HG02763 (cell line): ENCODE measurements around the gene KHDRBS2.

Experiments
- ATAC-seq: cut with Tn5 transposase; IDR thresholded peaks from one replicate; pipeline ENCODE4 v1.9.1; 2021; ENCODE audit warnings: mild to moderate bottlenecking, moderate library complexity; ENCODE audit not compliant: unreplicated experiment

KHDRBS2 gene

DNA sequence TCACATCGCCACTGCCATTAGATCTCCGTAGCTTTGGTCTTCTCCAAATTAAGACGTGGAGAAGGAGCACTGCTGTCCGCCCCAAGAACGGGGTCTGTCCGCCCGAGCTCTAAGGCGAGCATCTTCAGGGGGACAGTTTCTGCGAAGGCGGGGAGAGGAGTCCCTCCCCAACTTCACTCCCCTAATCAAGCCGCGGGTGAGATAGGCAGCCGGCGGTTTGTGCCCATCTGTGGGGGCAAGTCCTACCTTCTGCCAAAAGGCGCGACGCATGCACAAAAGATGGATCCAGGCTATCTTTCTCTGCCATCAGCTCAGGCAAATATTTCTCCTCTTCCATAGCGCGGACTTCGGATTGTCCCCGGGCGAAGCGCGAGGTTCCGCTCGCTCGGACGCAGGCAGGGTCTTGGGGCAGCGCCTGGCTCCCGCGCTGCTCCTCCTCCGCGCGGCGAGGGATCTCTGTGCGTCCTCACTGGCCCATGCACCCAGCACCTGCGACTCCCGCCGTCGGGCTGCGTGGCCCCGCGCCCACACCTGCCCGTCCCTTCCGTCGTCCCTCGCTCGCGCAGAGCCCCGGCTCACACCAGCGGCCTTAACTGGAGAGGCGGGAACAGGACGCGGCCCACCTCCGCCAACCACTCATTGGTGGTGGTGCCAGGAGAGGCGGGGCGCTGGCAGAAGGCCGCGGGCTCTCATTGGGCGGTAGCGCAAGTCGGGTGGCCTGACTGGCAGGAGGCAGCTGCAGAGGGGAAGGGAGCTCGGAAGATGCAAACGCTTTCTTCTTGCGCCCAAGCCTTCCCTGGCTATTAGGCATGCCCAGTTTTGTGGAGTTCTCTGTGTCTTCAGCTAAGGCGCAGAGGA, at the start of gene KHDRBS2:
Gene KHDRBS2, minus strand, starts transcription at position 614 of the 858 bp plus-strand sequence.
- ATAC-seq, result peak; percentile 100

DNA sequence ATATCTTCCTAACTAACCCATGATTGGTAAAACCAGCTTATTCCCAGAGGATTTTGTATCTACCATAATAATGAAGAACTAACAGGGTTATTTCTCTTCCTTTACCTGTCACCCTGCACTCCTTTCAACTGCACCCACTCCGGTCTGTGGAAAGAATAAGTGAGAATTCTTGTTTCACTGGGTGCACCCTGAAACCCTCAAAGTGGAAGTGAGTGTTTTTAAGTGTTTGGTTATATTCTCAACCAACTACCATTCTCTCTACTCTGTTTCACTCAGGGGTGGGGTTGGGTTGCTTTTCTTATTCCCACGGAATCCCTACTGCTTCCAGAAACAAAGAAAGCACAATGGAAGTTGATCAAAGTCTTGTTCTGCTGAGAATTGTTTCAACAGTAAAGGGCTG, 42.6 kb upstream of the KHDRBS2 start:
- no peak for ATAC-seq

DNA sequence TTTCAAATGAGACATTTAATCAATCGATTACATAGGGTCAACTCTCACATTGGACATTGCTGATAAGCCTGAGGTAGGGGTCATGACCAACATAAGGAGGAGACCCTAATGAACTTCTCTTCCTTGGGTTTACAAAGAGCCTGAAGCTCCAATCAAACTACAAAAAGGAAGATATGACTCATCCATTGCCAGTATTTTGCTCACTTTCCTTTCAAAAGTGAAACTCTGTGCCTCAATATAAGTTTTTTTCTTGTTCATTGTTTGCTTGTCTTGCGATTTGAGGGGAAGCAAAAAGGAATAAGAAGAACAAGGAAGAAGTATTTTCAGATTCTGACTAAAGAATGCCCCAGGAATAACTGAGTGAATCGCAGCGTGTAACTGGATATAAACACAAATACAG, 38.8 kb upstream of the KHDRBS2 start:
- no peak for ATAC-seq

- ATAC-seq, result no peak
Measured at GRCh38 chr6:62323818-62324431, 37.9 kb upstream of the KHDRBS2 start.

GRCh38 chr6:62298745-62299392, 12.8 kb upstream of the KHDRBS2 start:
- peak; percentile 91 for ATAC-seq

DNA sequence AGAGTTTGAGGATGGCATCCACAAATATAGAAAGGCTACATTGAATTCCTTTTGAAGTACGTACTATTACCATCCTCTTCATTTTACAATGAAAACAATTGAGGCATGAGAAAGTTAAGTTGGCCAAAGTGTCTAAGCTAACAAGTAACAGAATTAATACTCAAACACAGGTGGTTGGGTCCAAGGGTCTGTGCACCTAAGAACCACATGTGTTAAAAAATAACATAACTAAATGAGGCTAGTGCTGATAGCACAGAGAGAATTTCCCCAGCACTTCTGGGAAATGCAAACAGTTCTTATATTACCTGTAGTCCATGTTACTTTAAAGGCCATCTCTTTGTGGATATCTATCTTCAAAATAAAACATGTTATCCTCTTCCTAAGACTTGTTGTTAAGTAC, 10.5 kb upstream of the KHDRBS2 start:
- ATAC-seq, result no peak

DNA sequence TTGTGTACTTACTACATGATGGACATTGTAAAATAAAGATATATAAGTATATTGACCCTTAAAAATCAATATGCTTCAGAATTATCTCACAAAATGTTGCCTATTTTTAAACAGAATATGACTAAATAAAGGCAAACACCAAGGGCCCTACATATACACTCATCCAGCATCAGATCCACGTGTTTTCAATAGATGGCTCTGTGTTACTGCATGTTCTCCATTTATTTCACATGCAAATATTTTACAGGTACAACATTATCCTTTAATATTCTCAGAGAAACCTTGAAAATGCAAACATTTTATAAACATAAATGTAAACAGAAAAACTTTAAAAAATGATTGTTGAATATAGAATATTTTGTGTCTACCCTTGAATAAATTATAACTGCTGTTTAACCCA, 2.9 kb upstream of the KHDRBS2 start:
- ATAC-seq, result no peak

GRCh38 chr6:62288562-62288961, 2.5 kb upstream of the KHDRBS2 start:
- no peak for ATAC-seq

- ATAC-seq, result peak; percentile 0
Measured at GRCh38 chr6:62286470-62286843, 432 bp upstream of the KHDRBS2 start.

DNA sequence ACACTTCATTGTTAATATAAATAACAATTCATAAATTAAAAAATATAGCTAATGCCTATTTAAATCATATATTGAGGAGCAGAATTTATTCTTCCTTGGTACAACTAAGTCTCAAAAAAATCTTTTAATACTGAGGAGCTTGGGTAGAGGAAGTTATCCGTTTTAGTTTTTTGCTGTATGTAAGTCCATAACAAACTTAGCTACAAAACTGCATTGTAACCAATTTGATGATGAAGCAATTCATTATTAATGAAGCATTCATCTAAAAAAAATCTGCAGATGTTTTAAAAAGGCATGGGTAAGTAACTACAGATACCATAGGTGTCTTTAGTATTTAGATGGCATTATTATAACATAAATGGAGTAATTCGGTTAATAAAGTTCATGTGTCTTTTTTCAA, 1.3 kb downstream of the KHDRBS2 start:
- ATAC-seq, result no peak

- ATAC-seq, result no peak
Measured at GRCh38 chr6:62283796-62284411, 2.1 kb downstream of the KHDRBS2 start.

DNA sequence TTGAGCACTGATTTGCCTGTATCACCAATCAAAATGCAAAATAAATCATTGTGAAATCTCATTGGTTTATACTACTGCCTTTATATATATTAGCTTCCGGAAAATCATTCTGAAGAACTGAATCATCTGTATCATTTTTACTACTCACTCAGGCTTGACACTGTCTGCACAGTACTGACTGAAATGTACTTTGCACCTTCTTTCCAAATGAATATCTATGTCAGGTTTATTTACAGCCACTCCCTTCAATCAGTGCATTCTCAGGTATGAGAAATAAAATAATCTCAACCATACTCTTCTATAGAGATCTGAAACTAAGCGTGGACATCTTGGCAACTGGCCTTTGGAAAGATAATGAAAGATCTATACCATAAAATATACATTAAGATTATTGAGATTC, 2.7 kb downstream of the KHDRBS2 start:
- ATAC-seq, result no peak

GRCh38 chr6:62280099-62280498, 5.9 kb downstream of the KHDRBS2 start:
- no peak for ATAC-seq

DNA sequence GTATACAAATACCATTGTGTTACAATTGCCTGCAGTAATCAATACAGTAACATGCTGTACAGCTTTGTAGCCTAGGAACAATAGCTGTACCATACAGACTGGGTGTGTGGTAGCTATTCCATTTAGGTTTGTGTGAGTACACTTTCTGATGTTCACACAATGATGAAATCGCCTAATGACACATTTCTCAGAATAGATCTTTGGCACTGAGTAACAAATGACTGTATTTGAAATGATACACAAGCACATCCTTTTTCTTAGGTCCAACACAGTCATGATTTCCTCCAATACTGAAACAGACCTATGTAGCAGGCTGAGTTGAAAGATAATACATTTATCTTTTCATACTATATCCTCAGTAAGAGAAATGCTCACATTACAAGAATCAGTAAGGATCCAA, 13.9 kb downstream of the KHDRBS2 start:
- no peak for ATAC-seq

GRCh38 chr6:62265906-62266525, 20.0 kb downstream of the KHDRBS2 start:
- ATAC-seq, result no peak

DNA sequence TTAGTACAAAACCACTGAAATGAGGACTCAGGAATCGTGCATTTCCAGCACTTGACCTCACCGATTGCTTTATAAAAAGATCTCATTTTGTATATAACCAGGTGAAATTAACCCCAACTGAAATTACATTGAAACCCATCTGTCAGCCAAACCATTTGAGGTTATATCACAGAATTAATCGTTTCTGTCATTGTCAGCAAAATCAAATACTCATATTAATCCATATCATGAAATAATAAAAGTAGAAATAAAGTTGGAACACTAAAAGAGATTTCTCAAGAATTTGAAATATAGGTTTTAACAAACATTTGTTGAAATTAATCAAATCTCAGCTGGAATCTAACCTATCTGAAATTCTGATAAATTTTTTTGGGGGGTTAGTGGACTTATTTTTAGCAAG, 23.7 kb downstream of the KHDRBS2 start:
- ATAC-seq, result no peak

GRCh38 chr6:62246087-62246486, 39.9 kb downstream of the KHDRBS2 start:
- ATAC-seq, result no peak

DNA sequence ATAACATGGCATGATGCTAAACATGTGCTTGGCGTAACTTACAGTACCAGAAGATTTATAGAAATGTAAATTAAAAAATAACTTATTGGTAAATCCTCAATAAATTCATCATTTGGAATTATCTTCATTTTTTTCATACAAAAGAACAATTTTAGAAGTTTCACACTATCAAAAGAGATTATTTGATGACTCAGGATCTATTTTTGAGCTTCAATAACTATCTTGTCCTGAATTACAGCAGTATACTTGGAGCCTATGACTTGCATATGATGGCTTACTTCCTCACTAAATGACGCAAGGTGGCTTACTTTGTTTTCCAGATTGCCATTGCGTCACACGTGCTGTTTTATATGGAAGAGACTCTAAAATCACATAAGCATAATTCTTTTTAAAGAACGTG, 49.2 kb downstream of the KHDRBS2 start:
- ATAC-seq, result no peak

- ATAC-seq, result no peak
Measured at GRCh38 chr6:62229231-62229630, 56.8 kb downstream of the KHDRBS2 start.

DNA sequence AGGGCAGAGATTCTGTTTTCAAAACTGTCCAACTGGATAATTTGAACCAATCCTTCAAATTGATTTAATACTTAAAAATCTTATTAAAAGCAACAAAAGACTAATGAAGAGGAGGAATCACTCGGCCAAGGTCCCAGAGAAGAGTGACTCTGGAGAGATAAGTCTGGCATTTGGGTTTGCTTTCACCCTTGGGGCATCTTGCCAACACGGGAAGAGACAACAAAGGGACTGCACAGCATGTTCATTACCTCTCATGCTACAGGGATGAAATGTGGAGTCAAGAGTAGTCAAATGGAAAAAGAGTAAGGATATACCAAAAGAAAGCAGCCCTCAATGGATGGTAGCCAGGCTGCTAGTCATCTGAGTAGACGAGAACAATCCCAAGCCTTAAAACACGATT, 68.2 kb downstream of the KHDRBS2 start:
- no peak for ATAC-seq

- no peak for ATAC-seq
Measured at GRCh38 chr6:62202078-62202477, 83.9 kb downstream of the KHDRBS2 start.
